Mesenchymal stem cell (in vitro differentiated cells and primary cell): ENCODE measurements around the gene EDN1.

Experiments
- DNase-seq: peaks from one replicate; pipeline ENCODE4 v3.0.0-alpha.2; 2013
- H2AFZ ChIP-seq: one replicate; pipeline ENCODE4 v1.6.1; 2013; ENCODE audit warnings: low read depth, mild to moderate bottlenecking, control low read depth, inconsistent platforms, low read length, moderate library complexity
- H2AK5ac ChIP-seq: 2 replicates; pipeline ENCODE4 v1.6.1; 2013; ENCODE audit warnings: low read length, moderate library complexity, mild to moderate bottlenecking, inconsistent platforms; ENCODE audit not compliant: severe bottlenecking
- H2BK120ac ChIP-seq: one replicate; pipeline ENCODE4 v1.6.1; 2013; ENCODE audit warnings: low read depth, mild to moderate bottlenecking, inconsistent platforms, low read length, moderate library complexity
- H2BK12ac ChIP-seq, 2 experiments: one replicate each; pipeline ENCODE4 v1.6.1; 2013; ENCODE audit warnings: inconsistent platforms in 2 of 2, low read length in 2 of 2, mild to moderate bottlenecking in 2 of 2, moderate library complexity in 2 of 2, control low read depth in 1 of 2
- H2BK15ac ChIP-seq: one replicate; pipeline ENCODE4 v1.6.1; 2013; ENCODE audit warnings: mild to moderate bottlenecking, low read depth, inconsistent platforms; ENCODE audit not compliant: poor library complexity, severe bottlenecking
- H2BK5ac ChIP-seq: 2 replicates; pipeline ENCODE4 v1.6.1; 2013; ENCODE audit warnings: low read depth, mild to moderate bottlenecking, low read length, control low read depth, inconsistent platforms; ENCODE audit not compliant: poor library complexity, severe bottlenecking
- H3K14ac ChIP-seq, 2 experiments: one replicate each; pipeline ENCODE4 v1.6.1; 2013; ENCODE audit warnings: inconsistent platforms in 2 of 2, low read length in 2 of 2, control low read depth in 1 of 2, mild to moderate bottlenecking in 1 of 2, moderate library complexity in 1 of 2
- H3K18ac ChIP-seq, 2 experiments: one replicate each; pipeline ENCODE4 v1.6.1; 2013; ENCODE audit warnings: inconsistent platforms in 2 of 2, low read length in 2 of 2, control low read depth in 1 of 2, low read depth in 1 of 2, mild to moderate bottlenecking in 1 of 2
- H3K23ac ChIP-seq, 2 experiments: one replicate each; pipeline ENCODE4 v1.6.1; 2013; ENCODE audit warnings: inconsistent platforms in 2 of 2, low read length in 2 of 2, mild to moderate bottlenecking in 2 of 2, moderate library complexity in 2 of 2, control low read depth in 1 of 2
- H3K27ac ChIP-seq: 2 replicates; pipeline ENCODE4 v1.5.1; 2013; ENCODE audit warnings: mild to moderate bottlenecking, moderate library complexity, low read length, control low read depth, inconsistent platforms; ENCODE audit not compliant: poor library complexity, severe bottlenecking
- H3K27me3 ChIP-seq, 2 experiments: 2 replicates each; pipeline versions ENCODE4 v1.6.1 to v1.7.0; 2013; ENCODE audit warnings: low read length in 2 of 2, mild to moderate bottlenecking in 2 of 2, moderate library complexity in 2 of 2, control low read depth in 1 of 2, inconsistent platforms in 1 of 2; ENCODE audit not compliant: control insufficient read depth in 1 of 2, insufficient read depth in 1 of 2
- H3K36me3 ChIP-seq, 2 experiments: 2 replicates each; pipeline versions ENCODE4 v1.6.1 to v1.7.0; 2013; ENCODE audit warnings: low read length in 2 of 2, control low read depth in 1 of 2, inconsistent platforms in 1 of 2, low read depth in 1 of 2, mild to moderate bottlenecking in 1 of 2; ENCODE audit not compliant: insufficient read depth in 2 of 2, control insufficient read depth in 1 of 2
- H3K4ac ChIP-seq, 2 experiments: one replicate each; pipeline ENCODE4 v1.6.1; 2013; ENCODE audit warnings: inconsistent platforms in 2 of 2, low read length in 2 of 2, mild to moderate bottlenecking in 2 of 2, moderate library complexity in 2 of 2, control low read depth in 1 of 2, low read depth in 1 of 2
- H3K4me1 ChIP-seq: 2 replicates; pipeline ENCODE4 v1.6.1; 2013; ENCODE audit warnings: low read depth, low read length, control low read depth; ENCODE audit not compliant: control insufficient read depth, insufficient read depth
- H3K4me2 ChIP-seq: 2 replicates; pipeline ENCODE4 v1.6.1; 2013; ENCODE audit warnings: low read length, mild to moderate bottlenecking, inconsistent platforms; ENCODE audit not compliant: poor library complexity, severe bottlenecking
- H3K4me3 ChIP-seq, 2 experiments: 2 replicates each; pipeline versions ENCODE4 v1.5.1 to v1.7.0; 2013; ENCODE audit warnings: low read length in 2 of 2, mild to moderate bottlenecking in 2 of 2, control low read depth in 1 of 2, low read depth in 1 of 2; ENCODE audit not compliant: insufficient read depth in 1 of 2
- H3K79me1 ChIP-seq: replicated peaks from 2 replicates; pipeline ENCODE4 v1.6.1; 2013; ENCODE audit warnings: mild to moderate bottlenecking, control low read depth, low read length, inconsistent platforms; ENCODE audit not compliant: poor library complexity, severe bottlenecking
- H3K9ac ChIP-seq: 2 replicates; pipeline ENCODE4 v1.7.0; 2013; ENCODE audit warnings: mild to moderate bottlenecking, low read length, moderate library complexity
- H3K9me3 ChIP-seq: 2 replicates; pipeline ENCODE4 v1.7.0; 2013; ENCODE audit warnings: mild to moderate bottlenecking, low read length; ENCODE audit not compliant: control insufficient read depth
- H4K8ac ChIP-seq: one replicate; pipeline ENCODE4 v1.6.1; 2013; ENCODE audit warnings: inconsistent platforms, mild to moderate bottlenecking, low read length, moderate library complexity
- H4K91ac ChIP-seq: one replicate; pipeline ENCODE4 v1.6.1; 2013; ENCODE audit warnings: mild to moderate bottlenecking, low read length, inconsistent platforms
- WGBS: methylation state at CpG from one replicate; pipeline ENCODE4 v1.1.7; 2013; ENCODE audit warnings: mixed read lengths; 5-methylcytosine and 5-hydroxymethylcytosine counted together

Gene EDN1

DNA sequence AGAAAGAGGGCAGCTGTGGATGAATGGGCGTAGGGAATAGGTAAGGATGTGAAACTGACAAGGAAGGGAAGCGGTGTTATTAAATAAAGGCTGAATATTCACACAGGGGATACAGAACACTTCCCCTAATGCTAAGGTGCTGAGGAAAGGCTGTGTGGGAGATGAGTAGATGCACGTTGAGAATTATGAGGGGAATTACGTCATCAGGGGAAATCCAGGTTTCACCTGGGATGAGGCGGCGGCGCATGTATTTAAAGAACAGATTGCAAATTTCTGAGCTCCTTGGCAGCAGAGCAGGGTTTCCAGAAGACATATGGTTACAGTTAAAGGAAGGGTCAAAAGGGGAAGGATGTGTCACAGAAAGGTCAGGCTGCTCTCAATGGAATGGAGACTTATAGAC lies 28.7 kb upstream of the EDN1 start:
- no peak overlapping the region for H3K4ac ChIP-seq
- no peak overlapping the region for H2AK5ac ChIP-seq
- H2BK12ac ChIP-seq = no peak overlapping the region
- H3K4me1 ChIP-seq = peaks cover 3% of the 10 kb centered on the region
- no peak overlapping the region for H4K91ac ChIP-seq
- no peak overlapping the region for H3K18ac ChIP-seq
- no peak overlapping the region for H3K4me2 ChIP-seq
- no peak overlapping the region for H4K8ac ChIP-seq
- H3K27me3 ChIP-seq = no peaks in the 10 kb centered on the region
- no peaks in the 10 kb centered on the region for H3K36me3 ChIP-seq
- no peak overlapping the region for H2BK120ac ChIP-seq
- no peak overlapping the region for H3K9ac ChIP-seq
- 84% methylated on average over 7 of the region's 7 CpGs for WGBS
- H2AFZ ChIP-seq = no peak overlapping the region
- no peak overlapping the region for H3K14ac ChIP-seq
- H3K79me1 ChIP-seq = no peaks in the 10 kb centered on the region
- H3K4me3 ChIP-seq = no peak overlapping the region
- H3K23ac ChIP-seq = no peak overlapping the region
- no peak overlapping the region for H2BK15ac ChIP-seq
- no peaks in the 10 kb centered on the region for H3K9me3 ChIP-seq
- H3K27ac ChIP-seq = no peak overlapping the region
- no peak overlapping the region for H2BK5ac ChIP-seq
- no peak for DNase-seq

DNA sequence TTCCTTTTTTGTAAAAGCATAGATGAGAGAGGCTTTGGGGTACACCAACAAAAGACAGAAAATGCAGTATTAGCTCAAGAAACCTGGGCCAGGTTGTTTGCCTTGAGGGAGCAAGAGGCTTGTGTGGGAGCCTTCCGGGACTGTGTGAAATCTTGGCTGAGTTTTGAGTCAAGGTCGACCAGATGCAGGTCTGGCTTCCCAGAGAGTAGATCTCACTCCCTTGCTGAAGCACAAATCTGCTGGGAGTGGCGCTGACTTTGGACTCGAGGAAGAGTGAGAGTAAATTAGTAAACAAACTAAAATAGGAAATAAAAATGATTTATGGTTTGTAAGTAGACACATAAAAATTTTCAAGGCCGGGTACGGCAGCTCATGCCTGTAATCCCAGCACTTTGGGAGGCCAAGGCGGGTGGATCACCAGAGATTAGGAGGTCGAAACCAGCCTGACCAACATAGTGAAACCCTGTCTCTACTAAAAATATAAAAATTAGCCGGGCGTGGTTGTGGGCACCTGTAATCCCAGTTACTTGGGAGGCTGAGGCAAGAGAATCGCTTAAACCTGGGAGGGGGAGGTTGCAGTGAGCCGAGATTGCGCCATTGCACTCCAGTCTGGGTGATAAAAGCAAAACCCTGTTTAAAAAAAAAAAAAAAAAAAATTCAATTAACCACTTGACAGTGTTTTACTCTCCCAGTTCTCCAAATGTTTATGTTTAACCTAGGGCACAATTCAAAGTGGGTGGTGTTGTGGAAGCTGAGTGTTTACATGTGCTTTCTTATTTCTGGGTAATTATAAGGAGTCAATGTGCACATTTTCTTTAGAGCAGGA lies 27.7 kb upstream of the EDN1 start:
- no peak overlapping the region for H3K18ac ChIP-seq
- no peak overlapping the region for H2AK5ac ChIP-seq
- H2BK120ac ChIP-seq = no peak overlapping the region
- no peak overlapping the region for H3K4ac ChIP-seq
- H3K36me3 ChIP-seq = no peaks in the 10 kb centered on the region
- no peak overlapping the region for H3K23ac ChIP-seq
- peaks cover 4% of the 10 kb centered on the region for H3K4me1 ChIP-seq
- H3K27me3 ChIP-seq = no peaks in the 10 kb centered on the region
- no peak overlapping the region for H4K91ac ChIP-seq
- WGBS = 81% methylated on average over 10 of the region's 13 CpGs
- H2BK5ac ChIP-seq = no peak overlapping the region
- H3K4me3 ChIP-seq = no peak overlapping the region
- H3K4me2 ChIP-seq = no peak overlapping the region
- no peak overlapping the region for H2BK12ac ChIP-seq
- no peak overlapping the region for H2AFZ ChIP-seq
- no peak overlapping the region for H2BK15ac ChIP-seq
- no peak overlapping the region for H3K14ac ChIP-seq
- no peak for DNase-seq
- H3K27ac ChIP-seq = no peak overlapping the region
- no peaks in the 10 kb centered on the region for H3K79me1 ChIP-seq
- no peaks in the 10 kb centered on the region for H3K9me3 ChIP-seq
- H4K8ac ChIP-seq = no peak overlapping the region
- H3K9ac ChIP-seq = no peak overlapping the region

DNA sequence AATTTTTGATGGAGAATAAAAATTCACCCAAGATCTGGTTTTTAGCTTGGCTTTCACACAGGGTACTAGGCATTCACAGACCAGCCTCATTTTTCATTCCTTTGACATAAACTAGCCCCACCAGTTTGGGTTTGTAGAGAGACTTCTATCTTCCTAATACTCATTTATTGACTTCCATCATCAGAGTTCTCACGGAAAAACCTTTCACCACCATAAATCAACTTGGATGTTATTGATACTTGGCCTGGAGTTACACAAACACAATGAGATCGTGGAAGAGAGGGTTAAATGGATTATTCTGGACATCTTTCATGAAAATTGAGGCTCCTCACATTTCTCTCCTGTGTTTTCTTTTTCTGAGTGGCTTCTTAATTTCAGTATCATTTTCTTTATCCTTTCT lies 26.8 kb upstream of the EDN1 start:
- Histone ChIP-seq H3K14ac (no peak overlapping the region), H3K27ac (no peak overlapping the region), H2BK5ac (no peak overlapping the region), H3K23ac (no peak overlapping the region), H3K18ac (no peak overlapping the region), H3K27me3 (no peaks in the 10 kb centered on the region), H3K79me1 (no peaks in the 10 kb centered on the region), H3K4me2 (no peak overlapping the region), H3K4ac (no peak overlapping the region), H3K36me3 (no peaks in the 10 kb centered on the region), H2AFZ (no peak overlapping the region), H2AK5ac (no peak overlapping the region), H4K8ac (no peak overlapping the region), H3K9me3 (no peaks in the 10 kb centered on the region), H2BK12ac (no peak overlapping the region), H3K4me3 (no peak overlapping the region), H2BK120ac (no peak overlapping the region), H2BK15ac (no peak overlapping the region), H4K91ac (no peak overlapping the region), H3K4me1 (peaks cover 4% of the 10 kb centered on the region), H3K9ac (no peak overlapping the region)
- WGBS = 60% methylated on average over 2 of the region's 2 CpGs
- no peak for DNase-seq

DNA sequence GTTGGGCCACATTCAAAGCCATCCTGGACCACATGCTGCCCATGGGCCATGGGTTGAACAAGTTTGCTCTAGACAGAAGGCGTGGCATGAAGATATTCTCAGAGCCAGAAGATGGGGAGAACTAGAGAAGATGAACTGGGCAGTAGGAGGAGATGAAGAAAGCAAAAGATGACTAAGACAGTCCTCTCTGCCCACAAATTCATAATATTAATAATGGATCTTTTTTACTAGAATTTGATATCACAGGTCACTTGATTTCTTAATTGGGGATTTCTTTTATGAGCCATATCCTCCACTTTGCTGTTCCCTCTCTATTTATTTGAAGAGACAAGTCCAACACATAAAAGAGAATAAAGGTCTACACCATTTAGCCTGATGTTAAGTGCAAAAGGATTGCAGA lies 25.5 kb upstream of the EDN1 start:
- no peak overlapping the region for H2BK15ac ChIP-seq
- no peak overlapping the region for H2AK5ac ChIP-seq
- H3K4ac ChIP-seq = no peak overlapping the region
- H3K9me3 ChIP-seq = no peaks in the 10 kb centered on the region
- H3K9ac ChIP-seq = no peak overlapping the region
- no peaks in the 10 kb centered on the region for H3K36me3 ChIP-seq
- no peak overlapping the region for H3K4me2 ChIP-seq
- H3K27ac ChIP-seq = no peak overlapping the region
- peaks cover 4% of the 10 kb centered on the region for H3K4me1 ChIP-seq
- H2BK120ac ChIP-seq = no peak overlapping the region
- H3K4me3 ChIP-seq = no peak overlapping the region
- H3K23ac ChIP-seq = no peak overlapping the region
- H3K14ac ChIP-seq = no peak overlapping the region
- no peak overlapping the region for H3K18ac ChIP-seq
- no peak overlapping the region for H4K91ac ChIP-seq
- no peak overlapping the region for H2AFZ ChIP-seq
- WGBS = no CpG with 5 or more reads among the region's 1 CpG
- no peak for DNase-seq
- no peak overlapping the region for H4K8ac ChIP-seq
- no peak overlapping the region for H2BK5ac ChIP-seq
- no peaks in the 10 kb centered on the region for H3K79me1 ChIP-seq
- no peak overlapping the region for H2BK12ac ChIP-seq
- H3K27me3 ChIP-seq = no peaks in the 10 kb centered on the region
